ENCODE measurements around the gene SH2D5. TPM values are rescaled to one million over a fixed set of nuclear protein-coding genes. Genes with fewer than 3 reads are reported as not detected.
A peak's percentile ranks its signal among the peaks of the same experiment; 100 is the strongest.

Gene SH2D5
- total RNA-seq, 1 donor from 2014 or later: 3.2 TPM

DNA sequence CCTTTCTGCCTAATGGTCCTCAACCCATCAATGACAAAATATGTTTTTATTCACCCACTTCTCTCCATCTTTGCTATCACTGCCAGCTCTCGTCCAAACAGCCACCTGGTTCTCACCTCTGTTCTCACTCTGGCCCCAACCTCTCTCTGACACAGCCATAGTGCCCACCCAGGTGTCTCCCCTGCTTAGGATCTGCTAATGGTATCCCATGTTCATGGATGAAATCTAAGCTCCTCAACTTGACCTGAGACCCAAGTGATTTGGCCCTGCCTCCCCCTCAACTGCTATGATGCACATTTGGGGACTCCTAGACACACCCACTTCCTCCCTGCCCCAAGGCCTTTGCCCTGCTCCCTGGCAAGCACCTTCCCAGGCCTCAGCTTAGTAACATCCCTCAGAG lies 40.6 kb downstream of the SH2D5 start:
- H3K9me3 Mint-ChIP-seq: no peaks in the 10 kb centered on the region
- H3K36me3 Mint-ChIP-seq (ENCODE audit: low read depth): no peaks in the 10 kb centered on the region
- no peak overlapping the region for H3K4me3 Mint-ChIP-seq
- TF ChIP-seq, protein P1, sequence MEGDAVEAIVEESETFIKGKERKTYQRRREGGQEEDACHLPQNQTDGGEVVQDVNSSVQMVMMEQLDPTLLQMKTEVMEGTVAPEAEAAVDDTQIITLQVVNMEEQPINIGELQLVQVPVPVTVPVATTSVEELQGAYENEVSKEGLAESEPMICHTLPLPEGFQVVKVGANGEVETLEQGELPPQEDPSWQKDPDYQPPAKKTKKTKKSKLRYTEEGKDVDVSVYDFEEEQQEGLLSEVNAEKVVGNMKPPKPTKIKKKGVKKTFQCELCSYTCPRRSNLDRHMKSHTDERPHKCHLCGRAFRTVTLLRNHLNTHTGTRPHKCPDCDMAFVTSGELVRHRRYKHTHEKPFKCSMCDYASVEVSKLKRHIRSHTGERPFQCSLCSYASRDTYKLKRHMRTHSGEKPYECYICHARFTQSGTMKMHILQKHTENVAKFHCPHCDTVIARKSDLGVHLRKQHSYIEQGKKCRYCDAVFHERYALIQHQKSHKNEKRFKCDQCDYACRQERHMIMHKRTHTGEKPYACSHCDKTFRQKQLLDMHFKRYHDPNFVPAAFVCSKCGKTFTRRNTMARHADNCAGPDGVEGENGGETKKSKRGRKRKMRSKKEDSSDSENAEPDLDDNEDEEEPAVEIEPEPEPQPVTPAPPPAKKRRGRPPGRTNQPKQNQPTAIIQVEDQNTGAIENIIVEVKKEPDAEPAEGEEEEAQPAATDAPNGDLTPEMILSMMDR (conservative IDR thresholded peaks at IDR 0.05): no peak
- no peaks in the 10 kb centered on the region for H3K27me3 Mint-ChIP-seq (ENCODE audit: low read depth)
- peaks cover 7% of the 10 kb centered on the region for H3K4me1 Mint-ChIP-seq
- DNase-seq (ENCODE audit: low read depth, low spot score): no peak
- H3K27ac Mint-ChIP-seq (ENCODE audit: unreplicated experiment): no peak overlapping the region

DNA sequence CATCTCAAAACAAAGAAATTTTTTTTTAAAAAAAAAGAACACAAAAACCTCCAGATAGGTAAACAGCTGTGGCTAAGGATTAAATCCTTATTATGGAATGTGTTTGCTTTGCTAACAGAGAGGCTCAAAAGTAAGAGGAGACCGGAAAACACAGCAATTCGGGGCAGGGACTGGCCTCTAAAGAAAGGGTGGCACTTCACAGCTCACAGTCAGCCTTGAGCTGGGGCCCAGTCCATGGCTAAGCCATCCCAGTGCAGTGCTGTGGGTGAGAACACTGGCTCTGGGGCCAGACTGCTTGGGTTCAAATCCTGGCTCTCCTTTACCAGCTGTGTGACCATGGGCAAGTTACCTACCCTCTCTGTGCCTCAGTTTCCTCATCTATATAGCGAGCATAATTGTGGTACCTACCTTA lies 42.9 kb downstream of the SH2D5 start:
- TF ChIP-seq, protein P1 (conservative IDR thresholded peaks at IDR 0.05): no peak
- no peak for DNase-seq (ENCODE audit: low read depth, low spot score)

GRCh38 chr1:20686883-20687725 lies 45.4 kb downstream of the SH2D5 start:
- Mint-ChIP-seq H3K9me3 (no peaks in the 10 kb centered on the region), H3K27me3 (ENCODE audit: low read depth) (no peaks in the 10 kb centered on the region), H3K4me3 (no peak overlapping the region), H3K36me3 (ENCODE audit: low read depth) (no peaks in the 10 kb centered on the region), H3K27ac (ENCODE audit: unreplicated experiment) (peak overlapping the region; percentile 67), H3K4me1 (no peaks in the 10 kb centered on the region)
- DNase-seq (ENCODE audit: low read depth, low spot score): no peak
- TF ChIP-seq, protein P1 (conservative IDR thresholded peaks at IDR 0.05): no peak

More for the DNA sequence above, 42.9 kb downstream of the SH2D5 start:
- Mint-ChIP-seq H3K27ac (ENCODE audit: unreplicated experiment) (no peak overlapping the region), H3K9me3 (no peaks in the 10 kb centered on the region), H3K27me3 (ENCODE audit: low read depth) (no peaks in the 10 kb centered on the region), H3K4me3 (no peak overlapping the region), H3K4me1 (no peaks in the 10 kb centered on the region), H3K36me3 (ENCODE audit: low read depth) (no peaks in the 10 kb centered on the region)

- H3K36me3 Mint-ChIP-seq (ENCODE audit: low read depth): no peaks in the 10 kb centered on the region
- peak overlapping the region; percentile 71 for H3K27ac Mint-ChIP-seq (ENCODE audit: unreplicated experiment)
- no peak for DNase-seq (ENCODE audit: low read depth, low spot score)
- TF ChIP-seq, protein P1 (conservative IDR thresholded peaks at IDR 0.05): no peak
- H3K27me3 Mint-ChIP-seq (ENCODE audit: low read depth): no peaks in the 10 kb centered on the region
- no peaks in the 10 kb centered on the region for H3K4me1 Mint-ChIP-seq
- no peak overlapping the region for H3K4me3 Mint-ChIP-seq
- no peaks in the 10 kb centered on the region for H3K9me3 Mint-ChIP-seq
Observed at GRCh38 chr1:20685741-20686140, 46.8 kb downstream of the SH2D5 start.

- Mint-ChIP-seq H3K4me1 (no peaks in the 10 kb centered on the region), H3K27me3 (ENCODE audit: low read depth) (no peaks in the 10 kb centered on the region), H3K9me3 (no peaks in the 10 kb centered on the region), H3K36me3 (ENCODE audit: low read depth) (no peaks in the 10 kb centered on the region), H3K27ac (ENCODE audit: unreplicated experiment) (peak overlapping the region; percentile 67), H3K4me3 (no peak overlapping the region)
- DNase-seq (ENCODE audit: low read depth, low spot score): no peak
- TF ChIP-seq, protein P1 (conservative IDR thresholded peaks at IDR 0.05): no peak
Observed at GRCh38 chr1:20685099-20685662, 47.3 kb downstream of the SH2D5 start.
